Calu3 (cell line): ENCODE measurements around the gene CCDC183. TPM values are rescaled to one million over a fixed set of nuclear protein-coding genes. Genes with fewer than 3 reads are reported as not detected.
A peak's percentile ranks its signal among the peaks of the same experiment; 100 is the strongest.

ENCODE experiments used
- BruUV-seq: library from RNA; stranded (reverse); fragments of 400-500 nt; replicated peaks from 2 replicates; lab custom pipeline; 2021; lab: Mats Ljungman, UMichigan
- CTCF ChIA-PET: fragments of 300-600 bp; sonication (Branson Sonifier 250); formaldehyde crosslinking; loops from one replicate; lab custom pipeline; 2022; ENCODE audit warnings: antibody characterized with exemption; lab: Charles Lee
- DNase-seq: peaks from one replicate; pipeline ENCODE4 v3.0.0; 2022
- H3K27ac Mint-ChIP-seq: one replicate; pipeline ENCODE4 v1.8.0; 2022; ENCODE audit warnings: mixed read lengths; ENCODE audit not compliant: unreplicated experiment
- H3K27me3 Mint-ChIP-seq: one replicate; pipeline ENCODE4 v1.8.0; 2022; ENCODE audit warnings: mixed read lengths; ENCODE audit not compliant: unreplicated experiment
- H3K36me3 Mint-ChIP-seq: one replicate; pipeline ENCODE4 v1.8.0; 2022; ENCODE audit warnings: mild to moderate bottlenecking, moderate library complexity, mixed read lengths; ENCODE audit not compliant: insufficient read depth, unreplicated experiment
- H3K4me1 Mint-ChIP-seq: one replicate; pipeline ENCODE4 v1.8.0; 2022; ENCODE audit warnings: mild to moderate bottlenecking, low read depth, mixed read lengths; ENCODE audit not compliant: unreplicated experiment
- H3K4me3 Mint-ChIP-seq: one replicate; pipeline ENCODE4 v1.8.0; 2022; ENCODE audit warnings: mild to moderate bottlenecking, low read depth, moderate library complexity, mixed read lengths; ENCODE audit not compliant: unreplicated experiment
- H3K9me3 Mint-ChIP-seq: one replicate; pipeline ENCODE4 v1.8.0; 2022; ENCODE audit warnings: low read depth, mixed read lengths; ENCODE audit not compliant: unreplicated experiment
- CTCF ChIP-seq: fragments of 200-600 bp; IDR thresholded peaks from one replicate; pipeline ENCODE4 v1.8.0; 2022; ENCODE audit warnings: antibody characterized with exemption; ENCODE audit not compliant: unreplicated experiment
- intact Hi-C: fragments of 100-400 bp; cut with micrococcal nuclease; formaldehyde crosslinking; loops from one replicate; pipeline ENCODE4 v1.10.0; 2022; ENCODE audit not compliant: unreplicated experiment
- total RNA-seq: library from RNA; stranded (reverse); gene quantifications from 2 replicates; pipeline ENCODE4 v1.2.3, GENCODE V29; 2022

The CCDC183 gene
- total RNA-seq, 1 experiment from 2014 or later = 0.38 TPM

DNA sequence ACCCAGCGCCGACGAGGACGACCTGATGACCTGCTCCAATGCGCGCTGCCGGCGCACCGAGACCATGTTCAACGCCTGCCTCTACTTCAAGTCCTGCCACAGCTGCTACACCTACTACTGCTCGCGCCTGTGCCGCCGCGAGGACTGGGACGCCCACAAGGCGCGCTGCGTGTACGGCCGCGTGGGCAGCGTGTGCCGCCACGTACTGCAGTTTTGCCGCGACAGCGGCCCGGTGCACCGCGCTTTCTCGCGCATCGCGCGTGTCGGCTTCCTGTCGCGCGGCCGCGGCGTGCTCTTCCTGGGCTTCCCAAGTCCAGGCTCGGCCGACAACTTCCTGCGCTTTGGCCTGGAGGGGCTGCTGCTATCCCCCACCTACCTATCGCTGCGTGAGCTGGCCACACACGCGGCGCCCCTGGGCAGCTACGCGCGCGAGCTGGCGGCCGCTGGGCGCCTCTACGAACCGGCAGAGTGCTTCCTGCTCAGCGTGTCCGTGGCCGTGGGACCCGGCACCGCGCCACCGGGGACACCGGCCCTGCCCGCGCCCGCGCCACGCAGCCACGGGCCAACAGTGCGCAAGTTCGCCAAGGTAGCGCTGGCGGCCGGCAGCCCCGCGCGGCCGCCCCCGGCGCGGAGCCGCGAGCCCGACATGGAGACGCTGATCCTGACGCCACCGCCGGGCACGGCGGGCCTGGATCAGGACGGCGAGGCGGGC, 50.4 kb downstream of the CCDC183 start:
- intact Hi-C loops = no loop called here
- peaks cover 68% of the 10 kb centered on the region for H3K36me3 Mint-ChIP-seq
- BruUV-seq = no TSS peak
- peaks cover 5% of the 10 kb centered on the region for H3K4me1 Mint-ChIP-seq
- no peak overlapping the region for H3K27ac Mint-ChIP-seq
- CTCF ChIA-PET = no interaction called here
- no peak for TF ChIP-seq CTCF
- no peak for DNase-seq
- H3K4me3 Mint-ChIP-seq = peak overlapping the region; percentile 28
- H3K9me3 Mint-ChIP-seq = no peaks in the 10 kb centered on the region
- no peaks in the 10 kb centered on the region for H3K27me3 Mint-ChIP-seq

- CTCF ChIA-PET = no interaction called here
- BruUV-seq = no TSS peak
- intact Hi-C loops = no loop called here
- peaks cover 64% of the 10 kb centered on the region for H3K36me3 Mint-ChIP-seq
- no peaks in the 10 kb centered on the region for H3K9me3 Mint-ChIP-seq
- peak overlapping the region; percentile 98 for H3K27ac Mint-ChIP-seq
- DNase-seq = no peak
- TF ChIP-seq CTCF = no peak
- peaks cover 5% of the 10 kb centered on the region for H3K4me1 Mint-ChIP-seq
- H3K4me3 Mint-ChIP-seq = peak overlapping the region; percentile 96
- no peaks in the 10 kb centered on the region for H3K27me3 Mint-ChIP-seq
Measured at GRCh38 chr9:136847088-136847825, 51.1 kb downstream of the CCDC183 start.

GRCh38 chr9:136847826-136848392, 51.8 kb downstream of the CCDC183 start:
- peak overlapping the region; percentile 96 for H3K4me3 Mint-ChIP-seq
- H3K27ac Mint-ChIP-seq = peak overlapping the region; percentile 98
- CTCF ChIA-PET = no interaction called here
- intact Hi-C loops = no loop called here
- H3K4me1 Mint-ChIP-seq = peaks cover 5% of the 10 kb centered on the region
- TF ChIP-seq CTCF = no peak
- DNase-seq = peak; percentile 86
- peaks cover 64% of the 10 kb centered on the region for H3K36me3 Mint-ChIP-seq
- H3K27me3 Mint-ChIP-seq = no peaks in the 10 kb centered on the region
- BruUV-seq = no TSS peak
- H3K9me3 Mint-ChIP-seq = no peaks in the 10 kb centered on the region

DNA sequence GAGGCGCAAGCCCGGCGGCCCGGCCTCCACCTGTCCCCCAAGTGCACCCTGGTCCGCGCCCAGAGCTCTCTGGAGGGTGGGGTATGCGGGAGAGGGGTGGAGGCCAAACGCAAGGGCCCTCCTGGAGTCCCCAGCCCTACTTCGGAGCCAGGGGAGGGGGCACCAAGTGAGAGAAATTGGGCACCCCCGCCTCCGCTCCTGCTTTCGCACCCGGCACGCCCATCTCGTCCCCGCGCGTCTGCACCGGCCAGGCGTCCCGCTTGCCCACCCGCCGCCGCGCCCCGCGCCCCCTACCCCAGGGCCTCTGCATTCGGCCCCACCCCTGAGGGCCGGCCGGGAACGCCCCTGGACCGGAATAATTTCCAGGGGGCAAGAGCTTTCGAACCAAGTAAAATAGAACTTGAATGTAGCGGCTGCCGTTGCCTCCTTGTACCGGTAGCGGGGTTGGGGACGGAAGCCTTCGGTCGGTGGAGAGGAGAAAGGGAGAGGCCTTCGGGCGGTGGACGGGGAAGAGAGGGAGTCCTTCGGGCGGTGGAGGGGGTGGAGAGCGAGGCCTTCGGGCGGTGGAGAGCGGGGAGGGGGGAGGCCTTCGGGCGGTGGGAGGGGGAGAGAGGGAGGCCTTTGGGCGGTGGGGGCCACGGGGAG, 52.4 kb downstream of the CCDC183 start:
- Mint-ChIP-seq H3K36me3 (peaks cover 65% of the 10 kb centered on the region), H3K4me1 (peaks cover 5% of the 10 kb centered on the region), H3K27ac (peak overlapping the region; percentile 98), H3K9me3 (no peaks in the 10 kb centered on the region), H3K4me3 (peak overlapping the region; percentile 96), H3K27me3 (no peaks in the 10 kb centered on the region)
- TF ChIP-seq CTCF = no peak
- peak; percentile 44 for DNase-seq
- CTCF ChIA-PET = no interaction called here
- no TSS peak for BruUV-seq
- intact Hi-C loops = no loop called here
